Hepatocyte (in vitro differentiated cells): Measurements from ENCODE around the gene ANKRD12. TPM values are rescaled to one million over a fixed set of nuclear protein-coding genes. Genes with fewer than 3 reads are reported as not detected.

Experiments
- DNase-seq: peaks from one replicate; pipeline ENCODE4 v3.0.0-alpha.2; 2016; ENCODE audit warnings: low spot score
- H2AFZ ChIP-seq: fragments of 200-600 bp; sonication (generic); 2 replicates; pipeline ENCODE4 v1.6.0; 2016; ENCODE audit warnings: antibody characterized with exemption, mild to moderate bottlenecking
- H3K27ac ChIP-seq: fragments of 200-600 bp; sonication (generic); 2 replicates; pipeline ENCODE4 v1.5.1; 2016; ENCODE audit warnings: mild to moderate bottlenecking
- H3K27me3 ChIP-seq: fragments of 200-600 bp; sonication (generic); 2 replicates; pipeline ENCODE4 v1.6.1; 2016
- H3K36me3 ChIP-seq: fragments of 200-600 bp; sonication (generic); replicated peaks from 2 replicates; pipeline ENCODE4 v1.5.1; 2016; ENCODE audit warnings: low read depth; ENCODE audit not compliant: insufficient read depth
- H3K4me1 ChIP-seq: fragments of 200-600 bp; sonication (generic); 2 replicates; pipeline ENCODE4 v1.5.1; 2016; ENCODE audit warnings: mild to moderate bottlenecking, moderate library complexity; ENCODE audit not compliant: insufficient read depth
- H3K4me2 ChIP-seq: fragments of 200-600 bp; sonication (generic); 2 replicates; pipeline ENCODE4 v1.6.0; 2016
- H3K4me3 ChIP-seq: fragments of 200-600 bp; sonication (generic); 2 replicates; pipeline ENCODE4 v1.5.1; 2016; ENCODE audit warnings: mild to moderate bottlenecking
- H3K79me2 ChIP-seq: fragments of 200-600 bp; sonication (generic); 2 replicates; pipeline ENCODE4 v1.6.0; 2017; ENCODE audit warnings: mild to moderate bottlenecking
- H3K9me2 ChIP-seq: fragments of 200-600 bp; sonication (generic); replicated peaks from 2 replicates; pipeline ENCODE4 v1.6.0; 2017; ENCODE audit warnings: mild to moderate bottlenecking; ENCODE audit not compliant: insufficient read depth
- H3K9me3 ChIP-seq: fragments of 200-600 bp; sonication (generic); 2 replicates; pipeline ENCODE4 v1.5.1; 2016; ENCODE audit warnings: low read depth, mild to moderate bottlenecking
- H4K20me1 ChIP-seq: fragments of 200-600 bp; sonication (generic); 2 replicates; pipeline ENCODE4 v1.6.0; 2016; ENCODE audit warnings: mild to moderate bottlenecking; ENCODE audit not compliant: insufficient read depth, poor library complexity, severe bottlenecking
- EZH2 ChIP-seq: fragments of 200-600 bp; sonication (generic); IDR thresholded peaks from 2 replicates; pipeline ENCODE4 v1.6.1; 2016; ENCODE audit warnings: antibody characterized with exemption, mild to moderate bottlenecking, borderline replicate concordance
- EZH2phosphoT487 ChIP-seq: fragments of 200-600 bp; sonication (generic); IDR thresholded peaks from one replicate; pipeline ENCODE4 v1.6.1; 2018; ENCODE audit warnings: antibody characterized with exemption, mild to moderate bottlenecking, low read depth, moderate library complexity; ENCODE audit not compliant: unreplicated experiment, severe bottlenecking
- WGBS: methylation state at CpG from one replicate; pipeline ENCODE4 v1.1.6; 2016; ENCODE audit warnings: low lambda C conversion rate; ENCODE audit errors: missing lambda C conversion rate; 5-methylcytosine and 5-hydroxymethylcytosine counted together
- polyA plus RNA-seq: library from polyadenylated mRNA; unstranded; fragments of >200 nt; fragmentation: Nextera tagmentation; extraction: Ambion mirVana; gene quantifications from 2 replicates; pipeline ENCODE4 v1.2.1, GENCODE V29; 2016
- total RNA-seq: library from RNA; depleted of rRNA; stranded (reverse); fragments of >200 nt; gene quantifications from 2 replicates; pipeline ENCODE4 v1.2.3, GENCODE V29; 2014
- TF ChIP-seq, protein P1 (sequence below): fragments of 200-600 bp; sonication (generic); IDR thresholded peaks from 2 replicates; pipeline ENCODE4 v1.5.1; 2016; ENCODE audit warnings: antibody characterized with exemption, mild to moderate bottlenecking; ENCODE audit not compliant: poor library complexity

ANKRD12 gene
- total and polyA plus RNA-seq, 2 experiments from 2014 or later = 29.2 to 34.3 TPM

- peaks cover 19% of the 10 kb centered on the region for H3K79me2 ChIP-seq
- H3K9me3 ChIP-seq = peaks cover 3% of the 10 kb centered on the region
- no peaks in the 10 kb centered on the region for H3K27me3 ChIP-seq
- no peak overlapping the region for H2AFZ ChIP-seq
- 97% methylated on average over 2 of the region's 2 CpGs for WGBS
- H4K20me1 ChIP-seq = no peaks in the 10 kb centered on the region
- H3K4me2 ChIP-seq = no peak overlapping the region
- DNase-seq = no peak
- no peaks in the 10 kb centered on the region for H3K36me3 ChIP-seq
- TF ChIP-seq EZH2 = no peak
- TF ChIP-seq, protein P1, sequence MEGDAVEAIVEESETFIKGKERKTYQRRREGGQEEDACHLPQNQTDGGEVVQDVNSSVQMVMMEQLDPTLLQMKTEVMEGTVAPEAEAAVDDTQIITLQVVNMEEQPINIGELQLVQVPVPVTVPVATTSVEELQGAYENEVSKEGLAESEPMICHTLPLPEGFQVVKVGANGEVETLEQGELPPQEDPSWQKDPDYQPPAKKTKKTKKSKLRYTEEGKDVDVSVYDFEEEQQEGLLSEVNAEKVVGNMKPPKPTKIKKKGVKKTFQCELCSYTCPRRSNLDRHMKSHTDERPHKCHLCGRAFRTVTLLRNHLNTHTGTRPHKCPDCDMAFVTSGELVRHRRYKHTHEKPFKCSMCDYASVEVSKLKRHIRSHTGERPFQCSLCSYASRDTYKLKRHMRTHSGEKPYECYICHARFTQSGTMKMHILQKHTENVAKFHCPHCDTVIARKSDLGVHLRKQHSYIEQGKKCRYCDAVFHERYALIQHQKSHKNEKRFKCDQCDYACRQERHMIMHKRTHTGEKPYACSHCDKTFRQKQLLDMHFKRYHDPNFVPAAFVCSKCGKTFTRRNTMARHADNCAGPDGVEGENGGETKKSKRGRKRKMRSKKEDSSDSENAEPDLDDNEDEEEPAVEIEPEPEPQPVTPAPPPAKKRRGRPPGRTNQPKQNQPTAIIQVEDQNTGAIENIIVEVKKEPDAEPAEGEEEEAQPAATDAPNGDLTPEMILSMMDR = no peak
- TF ChIP-seq EZH2phosphoT487 = no peak
- no peaks in the 10 kb centered on the region for H3K9me2 ChIP-seq
- H3K4me3 ChIP-seq = no peak overlapping the region
- no peaks in the 10 kb centered on the region for H3K4me1 ChIP-seq
- no peak overlapping the region for H3K27ac ChIP-seq
These were observed 95.4 kb downstream of the ANKRD12 start for GRCh38 chr18:9231852-9232486.

GRCh38 chr18:9232977-9233376 lies 96.4 kb downstream of the ANKRD12 start:
- no peaks in the 10 kb centered on the region for H3K4me1 ChIP-seq
- H3K27ac ChIP-seq = no peak overlapping the region
- no peaks in the 10 kb centered on the region for H3K27me3 ChIP-seq
- no peak for DNase-seq
- no peak for TF ChIP-seq EZH2phosphoT487
- TF ChIP-seq, protein P1 = no peak
- TF ChIP-seq EZH2 = no peak
- 97% methylated on average over 4 of the region's 4 CpGs for WGBS
- no peaks in the 10 kb centered on the region for H3K9me2 ChIP-seq
- H4K20me1 ChIP-seq = no peaks in the 10 kb centered on the region
- H3K79me2 ChIP-seq = peaks cover 19% of the 10 kb centered on the region
- H3K9me3 ChIP-seq = peaks cover 3% of the 10 kb centered on the region
- no peak overlapping the region for H2AFZ ChIP-seq
- no peak overlapping the region for H3K4me2 ChIP-seq
- H3K4me3 ChIP-seq = no peak overlapping the region
- no peaks in the 10 kb centered on the region for H3K36me3 ChIP-seq

DNA sequence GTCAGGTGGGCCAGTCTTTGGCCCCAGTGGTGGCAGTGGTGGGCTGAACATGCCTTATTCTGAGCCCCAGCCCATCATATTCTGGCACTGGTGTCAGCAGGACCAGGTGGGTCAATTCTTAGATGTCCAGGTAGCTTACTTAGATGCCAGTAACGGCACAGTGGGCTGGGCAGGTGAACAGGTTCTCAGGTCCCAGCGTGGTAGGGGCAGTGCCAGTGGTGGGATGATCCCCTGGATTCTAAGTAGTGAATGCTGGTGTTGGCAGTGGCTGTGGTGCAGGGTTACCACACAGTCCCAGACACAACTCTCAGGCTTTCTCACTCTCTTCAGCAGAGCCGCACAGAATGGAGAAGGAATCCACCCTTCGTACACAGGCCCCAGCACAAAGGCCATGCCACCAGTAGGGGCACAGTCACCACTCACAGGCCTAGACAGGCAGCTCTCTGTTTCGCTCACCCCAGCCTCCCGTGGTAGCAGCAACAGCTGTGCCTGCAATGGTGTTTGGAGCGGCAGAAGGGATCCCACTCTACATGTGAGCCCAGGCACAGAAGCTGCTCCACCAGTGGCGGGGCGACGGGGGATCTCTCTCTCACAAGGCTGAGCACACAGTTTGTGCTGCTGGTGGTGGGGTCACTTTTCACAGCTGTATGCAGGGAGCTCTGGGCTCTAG lies 97.3 kb downstream of the ANKRD12 start:
- Histone ChIP-seq H2AFZ (no peak overlapping the region), H3K9me3 (peaks cover 3% of the 10 kb centered on the region), H3K4me2 (no peak overlapping the region), H3K79me2 (peaks cover 16% of the 10 kb centered on the region), H3K27ac (no peak overlapping the region), H3K36me3 (no peaks in the 10 kb centered on the region), H3K9me2 (no peaks in the 10 kb centered on the region), H3K27me3 (no peaks in the 10 kb centered on the region), H3K4me1 (no peaks in the 10 kb centered on the region), H4K20me1 (no peaks in the 10 kb centered on the region), H3K4me3 (no peak overlapping the region)
- DNase-seq = no peak
- TF ChIP-seq EZH2 = no peak
- no peak for TF ChIP-seq EZH2phosphoT487
- TF ChIP-seq, protein P1 = no peak
- WGBS = 97% methylated on average over 10 of the region's 10 CpGs
